Stomach smooth muscle (tissue), 2 donors: Measurements from ENCODE around the gene CX3CL1.
"Not testable (repeated sequence)": the region's sequence is repeated elsewhere in the genome, so short reads cannot be mapped to it uniquely, and the experiment has no call there.

Source experiments
- H3K27ac ChIP-seq: one replicate; pipeline ENCODE4 v1.7.0; 2013; ENCODE audit warnings: mild to moderate bottlenecking, low read length, inconsistent platforms
- H3K27me3 ChIP-seq, 2 donors: one replicate each; pipeline ENCODE4 v1.7.0; 2013; ENCODE audit warnings: low read length in 2 of 2; ENCODE audit not compliant: insufficient read depth in 2 of 2, control insufficient read depth in 1 of 2
- H3K36me3 ChIP-seq, 2 donors: one replicate each; pipeline ENCODE4 v1.7.0; 2013; ENCODE audit warnings: low read length in 2 of 2; ENCODE audit not compliant: control insufficient read depth in 2 of 2, insufficient read depth in 2 of 2
- H3K4me1 ChIP-seq: one replicate; pipeline ENCODE4 v1.7.0; 2013; ENCODE audit warnings: low read length; ENCODE audit not compliant: control insufficient read depth, insufficient read depth
- H3K4me3 ChIP-seq, 2 donors: one replicate each; pipeline ENCODE4 v1.7.0; 2013; ENCODE audit warnings: low read length in 2 of 2
- H3K9ac ChIP-seq, 2 donors: one replicate each; pipeline ENCODE4 v1.7.0; 2013; ENCODE audit warnings: low read length in 2 of 2, mild to moderate bottlenecking in 1 of 2
- H3K9me3 ChIP-seq, 2 donors: one replicate each; pipeline ENCODE4 v1.7.0; 2013; ENCODE audit warnings: low read length in 2 of 2; ENCODE audit not compliant: control insufficient read depth in 2 of 2
- donor health status: healthy.
- donor health status: Pancreatic carcinoma.

The CX3CL1 gene

DNA sequence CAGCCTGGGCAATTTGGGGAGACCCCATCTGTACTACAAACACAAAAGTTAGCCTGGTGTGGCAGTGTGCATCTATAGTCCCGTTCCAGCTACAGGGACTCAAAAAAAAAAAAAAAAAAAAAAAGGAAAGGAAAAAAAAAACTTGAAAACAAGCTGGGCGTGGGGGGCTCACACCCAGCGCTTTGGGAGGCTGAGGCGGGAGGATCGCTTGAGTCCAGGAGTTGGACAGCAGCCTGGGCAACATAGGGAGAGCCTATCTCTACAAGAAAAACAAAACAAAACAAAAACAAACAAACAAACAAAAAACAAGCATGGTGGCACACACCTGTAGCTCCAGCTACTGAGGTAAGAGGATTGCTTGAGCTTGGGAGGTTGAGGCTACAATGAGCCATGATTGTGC is 19.4 kb downstream of the CX3CL1 start:
- Histone ChIP-seq H3K4me3 (no peak overlapping the region), H3K27me3 (no peaks in the 10 kb centered on the region), H3K9ac (no peak overlapping the region), H3K27ac (no peak overlapping the region), H3K4me1 (no peaks in the 10 kb centered on the region), H3K36me3 (no peaks in the 10 kb centered on the region), H3K9me3 (peaks cover 0 to 2% of the 10 kb centered on the region in 2 donors)

- H3K9me3 ChIP-seq, result peaks cover 0 to 2% of the 10 kb centered on the region in 2 donors
- no peak overlapping the region for H3K27ac ChIP-seq
- H3K4me3 ChIP-seq, result no peak overlapping the region
- no peaks in the 10 kb centered on the region for H3K36me3 ChIP-seq
- no peaks in the 10 kb centered on the region for H3K4me1 ChIP-seq
- no peaks in the 10 kb centered on the region for H3K27me3 ChIP-seq
- H3K9ac ChIP-seq, result no peak overlapping the region
Measured at GRCh38 chr16:57392694-57393093, 20.4 kb downstream of the CX3CL1 start.

- peaks cover 0 to 2% of the 10 kb centered on the region in 2 donors for H3K9me3 ChIP-seq
- no peak overlapping the region for H3K9ac ChIP-seq
- no peak overlapping the region for H3K4me3 ChIP-seq
- H3K27me3 ChIP-seq, result no peaks in the 10 kb centered on the region
- H3K27ac ChIP-seq, result no peak overlapping the region
- no peaks in the 10 kb centered on the region for H3K36me3 ChIP-seq
- H3K4me1 ChIP-seq, result no peaks in the 10 kb centered on the region
Measured at GRCh38 chr16:57394444-57394843, 22.2 kb downstream of the CX3CL1 start.

DNA sequence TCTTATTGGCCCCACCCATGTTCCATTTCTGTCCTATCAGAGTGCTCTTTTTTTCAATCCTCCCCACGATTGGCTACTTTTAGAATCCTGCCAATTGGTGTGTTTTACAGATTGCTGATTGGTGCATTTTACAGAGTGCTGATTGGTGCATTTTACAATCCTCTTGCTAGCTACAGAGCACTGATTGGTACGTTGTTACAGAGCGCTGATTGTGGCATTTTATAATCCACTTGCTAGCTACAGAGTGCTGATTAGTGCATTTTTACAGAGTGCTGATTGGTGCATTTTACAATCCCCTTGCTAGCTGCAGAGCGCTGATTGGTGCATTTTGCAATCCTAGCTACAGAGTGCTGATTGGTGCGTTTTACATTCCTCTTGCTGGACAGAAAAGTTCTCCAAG is 22.7 kb downstream of the CX3CL1 start:
- Histone ChIP-seq H3K9ac (no peak overlapping the region), H3K27ac (no peak overlapping the region), H3K9me3 (peaks cover 0 to 2% of the 10 kb centered on the region in 2 donors), H3K4me1 (no peaks in the 10 kb centered on the region), H3K36me3 (no peaks in the 10 kb centered on the region), H3K4me3 (no peak overlapping the region), H3K27me3 (no peaks in the 10 kb centered on the region)

DNA sequence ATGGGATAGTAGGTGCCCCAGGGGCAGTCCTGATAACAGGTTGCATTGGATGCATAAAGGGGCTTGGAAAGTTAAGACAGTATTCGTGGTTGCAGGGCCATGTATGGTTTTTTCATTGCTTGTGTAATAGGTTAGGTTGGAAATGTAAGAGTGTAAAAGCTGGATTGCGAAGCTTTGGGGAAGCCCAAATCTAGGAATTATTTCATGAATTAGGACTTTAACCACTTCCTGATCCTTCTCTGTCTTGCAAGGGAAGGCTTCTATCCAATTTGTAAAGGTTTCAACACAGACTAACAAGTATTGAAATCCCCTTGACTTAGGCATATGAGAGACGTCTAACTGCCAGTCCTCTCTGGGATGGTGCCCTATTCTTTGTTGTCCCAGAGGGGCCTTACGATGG is 24.5 kb downstream of the CX3CL1 start:
- Histone ChIP-seq H3K9ac (no peak overlapping the region), H3K27ac (no peak overlapping the region), H3K4me1 (no peaks in the 10 kb centered on the region)

GRCh38 chr16:57397493-57397892 is 25.2 kb downstream of the CX3CL1 start:
- H3K4me3 ChIP-seq, H3K9ac ChIP-seq, H3K27ac ChIP-seq, H3K4me1 ChIP-seq, H3K9me3 ChIP-seq, H3K27me3 ChIP-seq, H3K36me3 ChIP-seq: not testable (repeated sequence)

More for the DNA sequence above, 24.5 kb downstream of the CX3CL1 start:
- Histone ChIP-seq H3K4me3 (no peak overlapping the region), H3K9me3 (peaks cover 0 to 2% of the 10 kb centered on the region in 2 donors), H3K27me3 (no peaks in the 10 kb centered on the region), H3K36me3 (no peaks in the 10 kb centered on the region)

DNA sequence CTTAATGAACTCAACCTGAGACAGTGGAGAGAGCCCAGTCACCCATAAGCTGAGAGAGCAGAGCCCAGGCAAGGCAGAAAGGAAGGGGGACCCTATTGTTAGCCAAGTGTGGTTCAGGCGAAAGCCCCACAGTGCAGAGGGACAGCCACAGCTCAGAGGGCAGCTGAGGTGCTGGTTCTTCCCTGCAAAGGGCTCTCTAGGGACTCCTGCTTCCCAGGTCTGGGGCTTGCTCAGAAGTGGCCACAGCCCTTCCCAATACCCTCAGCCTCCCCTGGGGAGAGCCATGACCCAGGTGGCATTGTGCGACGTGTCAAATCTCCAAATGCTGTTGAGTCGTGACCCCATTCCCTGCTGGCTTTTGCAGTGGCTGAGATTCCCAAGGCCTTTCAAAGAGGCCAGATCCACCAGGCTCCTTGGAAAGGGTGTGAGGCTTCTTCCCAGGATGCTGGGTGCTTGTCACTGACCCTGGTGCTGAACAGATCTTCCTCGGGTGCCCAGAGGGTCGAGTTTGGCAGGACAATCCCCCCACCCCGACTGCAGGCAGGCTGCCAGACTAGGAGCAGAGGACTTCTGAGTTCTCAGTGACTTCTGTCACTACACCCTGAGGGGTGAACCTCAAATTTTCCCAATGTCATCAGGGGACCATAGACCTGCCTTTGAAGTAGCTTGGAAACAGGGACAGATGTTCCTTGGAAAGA is 29.8 kb downstream of the CX3CL1 start:
- Histone ChIP-seq H3K4me3 (no peak overlapping the region), H3K27ac (no peak overlapping the region), H3K9me3 (no peaks in the 10 kb centered on the region), H3K27me3 (no peaks in the 10 kb centered on the region), H3K4me1 (no peaks in the 10 kb centered on the region), H3K9ac (no peak overlapping the region), H3K36me3 (no peaks in the 10 kb centered on the region)

DNA sequence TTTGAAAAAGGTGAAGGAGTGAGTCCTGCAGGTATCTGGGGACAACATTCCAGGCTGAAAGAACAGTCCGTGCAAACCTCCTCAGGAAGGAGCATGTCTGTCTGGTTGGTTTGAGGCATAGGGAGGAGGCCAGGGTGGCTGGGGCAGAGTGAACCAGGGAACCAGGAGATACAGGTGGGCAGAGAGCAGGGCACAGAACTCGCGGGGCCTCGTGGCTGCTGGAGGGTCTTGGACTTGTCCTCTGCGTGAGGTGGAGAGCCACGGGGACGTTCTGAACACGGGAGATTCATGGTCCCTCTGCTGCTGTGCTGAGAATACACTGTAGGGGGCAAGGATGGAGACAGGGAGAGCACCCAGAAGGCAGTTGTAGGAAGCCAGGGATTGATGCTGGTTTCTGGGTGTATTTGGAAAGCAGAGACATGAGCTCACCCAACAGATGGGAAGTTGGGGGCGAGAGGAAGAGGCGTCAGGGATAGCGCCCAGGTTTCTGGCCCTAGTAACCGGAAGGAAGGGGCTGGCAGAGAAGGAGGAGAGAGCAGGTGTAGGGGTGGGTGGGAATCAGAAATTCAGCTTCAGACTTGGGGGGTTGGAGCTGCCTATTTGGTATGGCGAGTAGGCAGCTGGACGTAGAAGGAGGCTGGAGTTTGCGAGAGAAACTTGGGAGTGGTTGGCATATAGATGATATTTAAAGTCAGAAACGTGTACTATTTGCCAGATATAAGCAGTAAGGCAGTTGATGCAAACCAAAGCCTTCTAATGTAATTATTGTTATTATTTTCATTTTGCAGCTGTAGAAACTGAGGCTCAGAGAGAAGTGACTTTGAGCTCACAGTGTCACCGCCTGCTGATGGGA is 31.9 kb downstream of the CX3CL1 start, which contains the start of gene CCL17:
CCL17 (plus strand) TSS at position 803 of the 853 bp plus-strand sequence. CDS start 9,166 bp downstream, outside the sequence.
- Histone ChIP-seq H3K9me3 (no peaks in the 10 kb centered on the region), H3K9ac (no peak within 1 kb of the TSS), H3K4me1 (no peaks in the 10 kb centered on the region), H3K36me3 (no peaks in the 10 kb centered on the region), H3K27ac (no peak within 1 kb of the TSS), H3K4me3 (no peak within 1 kb of the TSS), H3K27me3 (no peaks in the 10 kb centered on the region)

- Histone ChIP-seq H3K27me3 (no peaks in the 10 kb centered on the region), H3K27ac (no peak overlapping the region), H3K9me3 (no peaks in the 10 kb centered on the region)
Measured at GRCh38 chr16:57405097-57405496, 32.8 kb downstream of the CX3CL1 start.

DNA sequence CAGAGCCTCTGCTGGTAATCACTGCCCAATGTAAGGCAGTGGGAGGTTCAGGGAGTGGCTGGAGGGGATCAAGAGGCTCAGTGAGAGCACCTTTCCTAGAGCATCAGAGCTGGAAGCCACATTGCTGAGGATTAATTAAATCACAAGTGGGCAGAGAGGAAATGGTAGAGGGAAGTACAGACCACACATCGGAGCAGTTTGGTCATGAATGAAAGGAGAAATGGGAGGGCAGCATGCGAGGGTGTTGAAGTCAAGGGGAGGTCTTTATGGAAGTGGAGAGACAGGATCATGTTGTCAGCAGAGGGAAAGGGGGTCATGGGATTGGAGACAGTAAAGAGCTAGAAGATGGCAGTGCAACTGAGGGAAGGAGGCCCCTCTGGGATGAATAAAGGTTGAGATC is 34.6 kb downstream of the CX3CL1 start:
- peaks cover 6% of the 10 kb centered on the region for H3K4me1 ChIP-seq
- no peaks in the 10 kb centered on the region for H3K9me3 ChIP-seq
- H3K36me3 ChIP-seq, result no peaks in the 10 kb centered on the region
- H3K4me3 ChIP-seq, result no peak overlapping the region
- peaks cover 2% of the 10 kb centered on the region in 2 donors for H3K27me3 ChIP-seq
- no peak overlapping the region for H3K27ac ChIP-seq
- H3K9ac ChIP-seq, result no peak overlapping the region

More at GRCh38 chr16:57405097-57405496, 32.8 kb downstream of the CX3CL1 start:
- peaks cover 6% of the 10 kb centered on the region for H3K4me1 ChIP-seq
- H3K4me3 ChIP-seq, result no peak overlapping the region
- H3K36me3 ChIP-seq, result no peaks in the 10 kb centered on the region
- H3K9ac ChIP-seq, result no peak overlapping the region
